Measurements from ENCODE around the gene BSPH1.
"Not testable (repeated sequence)": the region's sequence is repeated elsewhere in the genome, so short reads cannot be mapped to it uniquely, and the experiment has no call there.

The BSPH1 gene

DNA sequence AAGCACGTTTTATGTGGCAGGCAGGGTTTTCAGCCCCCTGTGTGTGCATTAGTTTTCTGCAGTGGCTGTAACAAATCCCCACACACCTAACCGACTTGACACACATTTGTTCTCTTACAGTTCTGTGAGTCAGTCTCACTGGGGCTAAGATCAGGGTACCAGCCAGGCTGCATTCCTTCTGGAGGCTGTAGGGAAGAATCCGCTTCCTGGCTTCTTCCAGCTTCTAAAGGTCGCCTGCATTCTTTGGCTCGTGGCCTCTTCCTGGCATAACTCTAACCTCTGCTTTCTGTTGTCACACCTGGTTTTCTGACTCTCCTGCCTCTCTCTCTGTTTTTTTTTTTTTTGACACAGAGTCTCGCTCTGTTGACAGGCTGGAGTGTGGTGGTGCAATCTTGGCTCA lies 8.9 kb upstream of the BSPH1 start:
- FAIRE-seq (no peak), DNase-seq (ENCODE audit: insufficient read length) (no peak)
- TF ChIP-seq POLR2A (IDR thresholded peaks at IDR 0.05; ENCODE audit: low read depth, low read length) (no peak), TAF1 (IDR thresholded peaks at IDR 0.05; ENCODE audit: borderline replicate concordance, low read depth, low read length) (no peak), POLR2AphosphoS5 (IDR thresholded peaks at IDR 0.05; ENCODE audit: low read depth, low read length) (no peak)

DNA sequence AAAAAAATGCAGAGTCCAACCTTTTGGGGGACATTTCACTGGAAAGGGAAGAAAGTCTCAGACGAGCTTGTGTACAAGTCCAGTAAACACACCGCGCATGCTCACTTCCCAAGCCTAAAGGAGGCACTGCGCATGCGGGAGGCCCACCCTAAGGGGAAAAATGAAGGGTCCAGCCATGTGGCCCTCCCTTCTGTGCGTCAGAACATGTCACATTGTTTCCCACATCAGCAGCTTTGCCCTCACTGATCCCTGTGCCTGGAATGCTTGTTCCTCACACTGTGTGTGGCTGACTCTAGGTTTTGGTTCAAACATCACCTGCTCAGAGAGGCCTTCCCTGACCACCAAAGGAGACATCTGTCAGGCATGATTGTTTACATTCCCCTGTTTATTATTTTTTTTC lies 6.8 kb upstream of the BSPH1 start:
- TF ChIP-seq POLR2A (IDR thresholded peaks at IDR 0.05; ENCODE audit: low read depth, low read length) (no peak), TAF1 (IDR thresholded peaks at IDR 0.05; ENCODE audit: borderline replicate concordance, low read depth, low read length) (no peak)
- FAIRE-seq: no peak
- DNase-seq (ENCODE audit: insufficient read length): no peak

GRCh38 chr19:47996230-47996727 lies 4.3 kb upstream of the BSPH1 start:
- no peak for DNase-seq (ENCODE audit: insufficient read length)
- FAIRE-seq: no peak
- no peak for TF ChIP-seq TAF1 (IDR thresholded peaks at IDR 0.05; ENCODE audit: borderline replicate concordance, low read depth, low read length)
- no peak for TF ChIP-seq POLR2AphosphoS5 (IDR thresholded peaks at IDR 0.05; ENCODE audit: low read depth, low read length)
- TF ChIP-seq POLR2A (IDR thresholded peaks at IDR 0.05; ENCODE audit: low read depth, low read length): no peak

- DNase-seq (ENCODE audit: insufficient read length): no peak
- no peak for FAIRE-seq
- TF ChIP-seq TAF1 (IDR thresholded peaks at IDR 0.05; ENCODE audit: borderline replicate concordance, low read depth, low read length): no peak
- no peak for TF ChIP-seq POLR2AphosphoS5 (IDR thresholded peaks at IDR 0.05; ENCODE audit: low read depth, low read length)
- TF ChIP-seq POLR2A (IDR thresholded peaks at IDR 0.05; ENCODE audit: low read depth, low read length): no peak
These were observed 2.3 kb upstream of the BSPH1 start, which contains the start of gene ELSPBP1 for GRCh38 chr19:47994209-47994802. TSS of gene ELSPBP1 (plus strand) at chr19:47994632. CDS start at chr19:48008668, 14,036 bp downstream.

- no peak for TF ChIP-seq TAF1 (IDR thresholded peaks at IDR 0.05; ENCODE audit: borderline replicate concordance, low read depth, low read length)
- TF ChIP-seq POLR2AphosphoS5 (IDR thresholded peaks at IDR 0.05; ENCODE audit: low read depth, low read length): no peak
- no peak for TF ChIP-seq POLR2A (IDR thresholded peaks at IDR 0.05; ENCODE audit: low read depth, low read length)
- DNase-seq (ENCODE audit: insufficient read length) (no peak), FAIRE-seq (no peak)
These were observed 670 bp downstream of the BSPH1 start for GRCh38 chr19:47991191-47991808.

DNA sequence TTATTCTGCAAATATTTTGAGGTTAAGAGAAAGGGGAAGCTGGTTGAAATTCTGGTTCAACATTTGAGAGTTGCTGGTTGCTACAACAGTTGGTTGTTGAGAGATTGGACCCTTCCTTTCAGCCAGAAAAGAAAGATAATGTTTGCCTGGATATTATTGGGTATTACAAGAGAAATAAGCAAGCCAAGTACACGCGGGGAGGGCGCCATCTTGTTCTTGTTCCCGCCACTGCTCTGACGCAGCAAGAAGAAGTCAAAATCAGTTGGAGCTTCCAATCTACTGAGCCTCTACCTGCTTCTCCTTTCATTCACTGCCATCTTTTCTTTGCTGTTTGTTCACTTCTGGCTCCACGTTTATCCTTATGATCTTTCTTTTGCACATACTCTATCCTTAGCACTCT lies 18.4 kb downstream of the BSPH1 start:
- TF ChIP-seq TAF1 (IDR thresholded peaks at IDR 0.05; ENCODE audit: borderline replicate concordance, low read depth, low read length) (no peak), POLR2A (IDR thresholded peaks at IDR 0.05; ENCODE audit: low read depth, low read length) (no peak), POLR2AphosphoS5 (IDR thresholded peaks at IDR 0.05; ENCODE audit: low read depth, low read length) (no peak)
- DNase-seq (ENCODE audit: insufficient read length): no peak
- FAIRE-seq: no peak

- not testable (repeated sequence) for FAIRE-seq; DNase-seq (ENCODE audit: insufficient read length)
These were observed 36.0 kb downstream of the BSPH1 start for GRCh38 chr19:47955936-47956335.

GRCh38 chr19:47952132-47952531 lies 39.8 kb downstream of the BSPH1 start:
- DNase-seq (ENCODE audit: insufficient read length); FAIRE-seq: not testable (repeated sequence)

DNA sequence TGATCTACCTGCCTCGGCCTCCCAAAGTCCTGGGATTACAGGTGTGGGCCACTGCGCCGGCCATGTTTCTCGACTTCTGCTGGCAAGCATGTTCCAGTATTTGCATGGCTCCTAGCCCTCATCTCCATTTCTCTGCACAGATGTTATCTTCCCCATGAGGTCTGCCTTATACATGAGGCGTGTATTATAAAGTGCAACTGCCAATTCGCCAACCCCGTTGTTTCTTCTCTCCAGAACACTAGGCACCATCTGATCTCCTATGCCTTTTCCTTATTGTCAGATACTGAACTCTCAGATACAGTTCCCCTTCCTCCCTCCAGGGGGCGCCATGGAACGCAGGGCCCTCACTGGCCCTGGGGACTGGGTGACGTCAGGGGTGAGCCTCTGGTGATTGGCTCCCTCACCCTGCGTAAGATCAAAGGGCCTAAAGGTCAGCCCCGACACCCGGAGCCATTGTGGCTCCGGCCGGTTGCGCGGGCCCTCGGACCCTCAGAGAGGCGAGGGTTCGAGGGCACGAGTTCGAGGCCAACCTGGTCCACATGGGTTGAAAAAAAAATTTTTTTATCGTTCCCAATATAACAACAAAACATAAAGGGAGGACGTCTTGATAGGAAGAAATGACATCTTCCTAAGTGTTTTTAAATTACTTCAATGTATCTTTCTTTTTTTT lies 42.0 kb downstream of the BSPH1 start:
- not testable (repeated sequence) for FAIRE-seq; DNase-seq (ENCODE audit: insufficient read length)

DNA sequence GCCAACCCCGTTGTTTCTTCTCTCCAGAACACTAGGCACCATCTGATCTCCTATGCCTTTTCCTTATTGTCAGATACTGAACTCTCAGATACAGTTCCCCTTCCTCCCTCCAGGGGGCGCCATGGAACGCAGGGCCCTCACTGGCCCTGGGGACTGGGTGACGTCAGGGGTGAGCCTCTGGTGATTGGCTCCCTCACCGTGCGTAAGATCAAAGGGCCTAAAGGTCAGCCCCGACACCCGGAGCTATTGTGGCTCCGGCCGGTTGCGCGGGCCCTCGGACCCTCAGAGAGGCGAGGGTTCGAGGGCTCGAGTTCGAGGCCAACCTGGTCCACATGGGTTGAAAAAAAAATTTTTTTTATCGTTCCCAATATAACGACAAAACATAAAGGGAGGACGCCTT lies 63.4 kb downstream of the BSPH1 start:
- not testable (repeated sequence) for DNase-seq (ENCODE audit: insufficient read length); FAIRE-seq

GRCh38 chr19:47920107-47920506 lies 71.9 kb downstream of the BSPH1 start:
- not testable (repeated sequence) for DNase-seq (ENCODE audit: insufficient read length); FAIRE-seq
